HG03159 (cell line): ENCODE data around the gene AASS.
A peak's percentile ranks its signal among the peaks of the same experiment; 100 is the strongest.

Experiments used
- ATAC-seq: cut with Tn5 transposase; IDR thresholded peaks from one replicate; pipeline ENCODE4 v1.9.1; 2021; ENCODE audit warnings: mild to moderate bottlenecking, moderate library complexity; ENCODE audit not compliant: unreplicated experiment

AASS gene

GRCh38 chr7:122123746-122124145 lies 20.3 kb downstream of the AASS start:
- ATAC-seq = no peak

- no peak for ATAC-seq
Observed at GRCh38 chr7:122118757-122119156, 25.3 kb downstream of the AASS start.

DNA sequence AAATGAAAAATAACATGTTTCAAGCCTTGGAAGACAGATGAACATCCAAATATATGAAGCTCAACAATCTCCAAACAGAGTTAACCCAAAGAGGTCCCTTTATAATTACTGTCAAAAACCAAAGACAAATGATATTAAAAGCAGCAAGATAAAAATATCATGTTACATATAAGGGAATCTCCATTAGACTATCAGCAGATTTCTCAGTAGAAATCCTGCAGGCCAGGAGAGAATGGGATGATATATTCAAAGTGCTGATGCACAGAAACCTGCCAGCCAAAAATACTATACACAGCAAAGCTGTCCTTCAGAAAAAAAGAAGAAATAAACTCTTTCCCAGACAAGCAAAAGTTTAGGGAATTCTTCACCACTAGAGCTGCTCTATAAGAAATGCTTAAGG lies 41.0 kb downstream of the AASS start:
- ATAC-seq = no peak

DNA sequence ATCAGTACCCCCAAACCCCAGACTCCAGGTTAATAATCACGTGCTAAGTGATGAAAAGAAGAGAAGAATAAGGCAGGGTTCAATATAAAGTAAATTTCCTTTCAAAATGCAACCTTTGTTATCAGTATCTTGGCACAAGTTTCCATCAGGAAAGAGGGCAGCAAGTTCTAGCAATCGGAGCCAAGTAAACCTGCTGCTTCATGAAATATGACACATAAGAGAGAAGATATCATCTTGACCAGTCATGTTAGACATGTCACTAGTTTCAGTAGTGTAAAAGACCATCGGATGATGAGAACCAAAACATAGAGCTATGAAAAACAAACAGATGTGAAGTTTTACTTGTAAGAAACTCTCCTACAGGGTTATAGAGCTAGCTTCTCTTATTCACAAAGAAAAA lies 44.0 kb downstream of the AASS start:
- no peak for ATAC-seq

GRCh38 chr7:122095642-122096041 lies 48.4 kb downstream of the AASS start:
- no peak for ATAC-seq

DNA sequence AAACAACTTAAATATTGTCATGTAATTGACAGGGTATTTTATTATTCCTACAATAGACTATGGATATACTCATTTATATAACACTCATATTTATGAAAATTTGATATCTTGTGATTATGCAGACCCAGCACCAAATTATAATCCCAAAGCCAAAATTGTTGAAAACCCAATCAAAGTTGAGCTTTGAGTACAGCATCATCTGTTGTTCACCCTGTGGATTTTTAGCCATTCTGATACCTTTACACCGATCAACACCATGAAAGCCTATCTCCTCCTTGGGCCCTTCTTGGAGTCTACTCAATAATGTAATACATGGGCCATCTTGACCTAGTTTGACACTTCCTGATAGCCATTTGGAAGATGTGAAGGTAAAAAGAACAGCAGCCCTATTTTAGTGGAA lies 49.5 kb downstream of the AASS start:
- no peak for ATAC-seq

- ATAC-seq = peak; percentile 99
Observed at GRCh38 chr7:122092964-122093797, 50.9 kb downstream of the AASS start.

DNA sequence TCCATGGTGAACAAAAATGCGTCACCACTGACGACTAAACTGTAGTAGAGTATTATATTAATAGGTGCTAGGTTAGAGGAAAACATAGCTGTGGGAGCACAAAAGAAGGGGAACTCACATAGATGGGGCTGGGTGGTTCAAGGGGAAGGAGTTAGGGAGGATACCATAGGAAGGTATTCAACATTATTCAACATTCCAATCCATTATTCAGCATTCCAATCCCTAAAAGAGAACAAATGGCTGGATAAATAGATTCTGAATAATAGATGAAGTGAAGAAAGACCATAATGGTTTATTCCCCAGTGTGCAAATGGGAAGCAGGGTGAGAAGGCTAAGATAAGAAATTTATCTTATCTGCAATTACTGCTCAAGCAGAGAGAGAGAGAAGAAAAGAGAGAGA lies 61.4 kb downstream of the AASS start:
- ATAC-seq = no peak

DNA sequence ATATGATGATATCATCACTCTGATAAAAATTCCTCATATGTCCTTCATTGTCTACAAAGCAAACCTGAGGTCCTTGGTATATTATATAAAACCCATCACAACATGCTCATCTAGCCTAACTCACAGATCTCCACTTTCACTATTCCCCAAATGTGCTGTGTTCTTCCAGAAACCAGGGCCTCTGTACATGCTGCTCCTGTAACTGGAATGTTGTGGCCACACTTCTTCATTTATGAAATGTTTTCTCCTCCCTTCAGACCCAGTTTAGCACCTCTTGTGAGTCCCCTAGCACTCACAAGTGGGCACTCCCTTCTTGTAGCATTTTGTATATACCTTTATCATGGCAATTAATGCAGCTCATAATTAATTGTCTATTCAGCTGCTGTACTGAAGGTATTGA lies 61.9 kb downstream of the AASS start:
- no peak for ATAC-seq

DNA sequence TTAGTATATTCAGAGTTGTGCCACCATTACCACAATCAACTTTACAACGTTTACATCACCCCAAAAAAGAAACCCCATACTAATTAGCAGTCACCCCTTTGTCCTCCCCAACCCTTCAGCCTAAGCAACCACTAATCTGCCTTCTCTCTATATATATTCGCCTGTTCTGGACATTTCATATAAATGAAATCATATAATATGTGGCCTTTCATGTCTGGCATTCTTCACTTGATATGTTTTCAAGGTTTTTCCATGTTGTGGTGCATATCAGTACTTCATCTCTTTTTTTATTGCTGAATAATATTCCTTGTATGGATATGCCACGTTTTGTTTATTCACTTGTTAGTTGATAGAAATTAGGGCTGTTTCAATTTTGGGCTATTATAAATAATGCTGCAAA lies 70.4 kb downstream of the AASS start:
- no peak for ATAC-seq

GRCh38 chr7:122072924-122073599 lies 71.0 kb downstream of the AASS start:
- no peak for ATAC-seq

DNA sequence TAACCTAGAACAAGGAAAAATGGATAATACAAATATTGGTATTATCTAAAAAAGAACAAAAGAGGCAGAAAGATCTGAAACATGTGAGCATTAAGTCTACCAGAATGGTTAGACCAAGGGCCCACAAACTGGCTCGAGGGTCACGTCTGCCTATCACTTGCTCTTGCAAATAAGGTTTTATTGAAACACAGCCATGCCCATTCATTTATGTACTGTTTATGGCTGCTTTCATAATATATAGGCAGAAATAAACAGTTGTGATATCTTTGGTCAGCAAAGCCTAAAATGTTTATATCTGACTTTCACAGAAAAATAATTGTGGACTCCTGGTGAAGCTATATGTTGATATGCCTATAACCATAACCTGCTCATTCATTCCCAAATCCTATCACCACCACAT lies 71.8 kb downstream of the AASS start:
- no peak for ATAC-seq

- ATAC-seq = no peak
Observed at GRCh38 chr7:122070834-122071233, 73.2 kb downstream of the AASS start.

DNA sequence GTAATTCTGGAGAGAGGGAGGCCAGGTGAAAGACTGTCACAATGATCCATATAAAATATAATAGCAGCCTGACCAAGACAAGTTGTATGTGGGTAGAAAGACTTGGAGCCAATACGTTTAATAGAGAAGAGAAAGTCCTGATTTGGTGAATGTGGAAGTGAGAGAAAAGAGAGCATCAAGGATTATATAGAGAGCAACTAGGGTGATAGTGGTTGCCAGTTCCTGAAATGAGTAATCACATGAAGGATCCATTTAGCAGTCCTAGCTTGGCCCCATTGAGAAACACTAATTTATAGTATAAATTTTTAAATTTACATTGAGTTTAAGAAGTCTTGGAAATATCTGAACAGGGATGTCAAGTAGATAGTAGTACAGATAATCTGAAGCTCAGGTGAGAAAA lies 74.0 kb downstream of the AASS start:
- ATAC-seq = no peak

- ATAC-seq = no peak
Observed at GRCh38 chr7:122068999-122069398, 75.0 kb downstream of the AASS start.

DNA sequence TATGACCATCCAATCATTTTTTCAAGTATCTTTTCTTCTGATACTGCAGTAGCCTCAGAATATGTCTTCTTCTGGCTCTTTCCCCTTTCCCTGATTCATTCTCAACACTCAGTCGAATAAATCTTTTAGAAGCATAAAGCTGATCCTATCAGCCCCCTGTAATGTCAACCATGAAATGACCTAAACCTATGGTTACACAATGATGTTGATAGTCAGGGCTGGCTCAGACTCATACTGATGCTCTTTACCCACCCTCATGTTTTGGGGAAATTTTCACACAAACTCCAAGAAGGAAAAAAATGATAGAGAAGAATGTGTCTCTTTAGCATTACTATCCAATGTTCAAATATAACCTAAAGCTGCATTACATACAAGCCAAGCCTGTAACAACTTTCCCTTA lies 76.0 kb downstream of the AASS start:
- ATAC-seq = no peak

DNA sequence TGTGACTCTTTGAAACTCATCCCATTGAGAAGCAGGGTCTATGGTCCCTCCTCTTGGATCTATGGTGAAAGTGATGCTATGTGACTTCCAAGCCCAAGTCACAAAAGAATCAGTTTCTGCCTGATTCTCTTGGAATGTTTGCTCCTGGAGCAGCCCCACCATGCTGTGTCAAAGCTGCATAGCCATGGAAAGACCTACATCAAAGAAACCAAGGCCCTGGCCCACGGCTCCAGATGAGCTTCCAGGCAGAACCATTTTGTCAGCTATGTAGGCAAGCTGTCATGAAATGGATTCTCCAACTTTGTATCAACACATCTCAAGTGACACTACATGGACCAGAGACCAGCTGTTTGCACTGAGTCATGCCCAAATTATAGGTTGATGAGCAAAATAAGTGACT lies 77.0 kb downstream of the AASS start:
- ATAC-seq = no peak

DNA sequence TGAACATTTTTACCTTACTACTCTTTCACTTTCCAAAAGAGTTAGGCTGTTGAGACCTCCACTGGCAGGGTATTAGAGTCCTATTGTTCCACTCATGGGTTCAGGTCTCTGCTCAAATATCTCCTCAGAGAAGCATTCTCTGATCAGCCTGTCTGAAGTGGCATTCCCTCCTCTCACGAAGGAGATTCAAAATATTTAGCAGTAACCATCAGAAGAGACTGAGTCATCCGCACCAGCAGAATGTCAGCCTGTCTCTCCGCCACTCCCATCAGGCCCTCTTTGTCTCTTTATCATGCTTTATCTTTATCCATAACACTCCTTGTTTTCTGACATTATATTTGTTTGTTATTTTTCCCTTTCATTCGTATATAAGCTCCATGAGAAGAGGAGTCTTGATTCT lies 79.1 kb downstream of the AASS start:
- ATAC-seq = no peak

- no peak for ATAC-seq
Observed at GRCh38 chr7:122063146-122063545, 80.9 kb downstream of the AASS start.

- no peak for ATAC-seq
Observed at GRCh38 chr7:122059542-122059941, 84.5 kb downstream of the AASS start.

DNA sequence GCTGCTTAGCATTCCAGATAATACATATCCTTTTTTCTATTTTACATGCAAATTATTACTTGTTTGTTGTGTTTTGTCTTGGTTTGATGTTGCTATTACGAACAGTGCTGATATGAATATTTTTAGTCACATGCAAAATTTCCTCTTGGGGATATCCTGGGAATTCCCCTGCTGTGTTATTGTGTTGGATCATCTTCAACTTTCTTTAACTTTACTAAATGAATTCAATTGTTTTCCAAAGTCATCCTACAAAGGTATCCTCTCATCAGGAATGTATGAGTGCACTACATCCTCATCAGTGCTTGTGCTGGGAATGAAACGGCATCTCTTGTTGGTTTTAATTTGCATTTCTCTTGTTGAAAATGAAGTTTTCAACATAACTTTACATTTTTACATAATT lies 87.1 kb downstream of the AASS start:
- ATAC-seq = no peak

DNA sequence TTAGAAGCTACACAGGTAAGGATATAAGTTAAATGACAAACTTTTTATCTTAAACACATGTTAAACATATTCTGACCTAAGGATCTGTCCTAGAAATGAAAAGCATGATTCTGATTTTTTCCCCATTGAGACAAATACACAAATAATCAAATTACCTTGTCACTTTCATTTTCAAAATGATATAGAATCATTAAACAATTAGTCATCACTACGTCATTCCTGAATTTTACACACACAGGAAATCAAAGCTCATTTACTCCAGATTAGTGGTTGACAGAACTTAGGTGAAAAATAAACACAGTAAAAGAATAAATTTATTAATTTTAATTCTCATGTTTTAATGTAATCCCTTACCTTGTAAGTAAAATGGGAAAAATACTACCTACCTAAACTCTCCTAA lies 89.0 kb downstream of the AASS start:
- ATAC-seq = no peak

GRCh38 chr7:122054393-122054792 lies 89.7 kb downstream of the AASS start:
- ATAC-seq = no peak
